ENCODE results near the gene CD99L2.

CD99L2 gene

DNA sequence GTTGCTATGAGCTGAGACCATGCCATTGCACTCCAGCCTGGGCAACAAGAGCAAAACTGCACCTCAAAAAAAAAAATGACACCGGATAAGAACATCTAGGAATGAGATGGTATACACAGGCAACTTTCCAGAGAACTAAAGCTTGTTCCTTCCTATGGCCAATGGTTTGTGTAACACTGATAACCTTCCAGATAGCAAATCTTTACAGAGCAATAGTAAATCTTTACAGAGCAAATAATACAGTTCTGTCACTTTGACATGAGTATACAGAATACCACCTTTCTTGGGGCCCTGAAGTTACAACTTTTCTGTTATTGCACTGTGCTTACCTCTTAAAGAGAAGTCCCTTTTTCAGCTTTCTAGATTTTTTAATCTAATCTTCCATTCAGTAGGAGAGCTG, 91.6 kb downstream of the CD99L2 start:
- DNase-seq, result no peak

DNA sequence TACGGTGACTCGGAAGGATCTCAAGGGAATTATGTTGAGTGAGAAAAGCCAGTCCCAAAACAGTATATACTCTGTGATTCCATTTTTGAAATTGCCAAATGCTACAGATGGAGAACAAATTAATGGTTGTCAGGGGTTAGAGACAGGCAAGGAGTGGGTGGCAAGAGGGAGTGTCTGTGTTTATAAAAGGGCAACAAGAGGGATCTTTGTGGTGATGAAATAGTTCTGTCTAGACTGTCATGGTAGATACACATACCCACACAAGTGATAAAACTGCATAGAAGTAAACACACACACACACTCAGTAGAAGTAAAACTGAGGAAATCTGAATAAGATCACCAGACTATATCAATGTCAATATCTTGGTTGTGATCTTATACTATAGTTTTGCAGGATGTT, 92.7 kb downstream of the CD99L2 start:
- no peak for DNase-seq

DNA sequence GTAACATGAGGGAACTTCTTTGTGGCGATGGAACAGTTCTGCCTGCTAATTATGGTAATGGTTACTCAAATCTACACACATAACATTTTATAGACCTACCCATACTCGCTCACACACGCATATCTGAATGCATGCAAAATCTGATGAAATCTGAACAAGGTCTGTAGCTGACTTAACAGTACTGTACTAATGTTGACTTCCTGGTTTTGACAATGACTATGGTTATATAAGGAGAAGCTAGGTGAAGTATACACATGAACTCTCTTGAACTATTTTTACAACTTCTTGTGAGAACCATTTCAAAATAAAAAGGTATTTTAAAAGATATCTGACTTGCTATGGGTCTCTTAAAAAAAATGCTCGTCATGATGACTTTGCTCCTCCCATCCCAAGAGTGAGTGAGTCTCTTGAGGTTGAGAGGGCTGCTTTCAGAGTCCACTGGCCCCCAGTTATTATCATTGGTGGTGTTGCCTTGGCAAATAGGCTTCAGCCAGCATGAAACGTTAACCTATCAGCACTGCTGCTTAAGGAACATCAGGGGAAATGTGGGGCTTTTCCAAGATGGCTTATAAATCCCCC, 105.4 kb downstream of the CD99L2 start:
- DNase-seq, result no peak

DNA sequence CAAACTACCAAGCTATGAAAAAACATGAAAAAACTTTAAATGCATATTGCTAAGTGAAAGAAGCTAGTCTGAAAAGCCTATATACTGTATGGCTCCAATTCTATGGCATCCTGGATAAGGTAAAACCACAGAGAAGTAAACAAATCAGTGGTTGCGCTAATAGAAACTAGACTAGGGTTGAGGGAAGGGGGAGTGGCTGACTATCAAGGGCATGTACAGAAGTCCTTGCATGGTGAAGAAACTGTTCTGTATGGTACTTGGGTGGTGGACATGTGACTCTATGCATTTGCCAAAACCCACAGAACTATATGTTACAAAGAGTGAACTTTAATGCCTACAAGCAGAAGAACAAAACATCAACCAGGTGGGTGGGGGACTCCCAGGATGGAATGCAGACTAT, 108.4 kb downstream of the CD99L2 start:
- no peak for DNase-seq

DNA sequence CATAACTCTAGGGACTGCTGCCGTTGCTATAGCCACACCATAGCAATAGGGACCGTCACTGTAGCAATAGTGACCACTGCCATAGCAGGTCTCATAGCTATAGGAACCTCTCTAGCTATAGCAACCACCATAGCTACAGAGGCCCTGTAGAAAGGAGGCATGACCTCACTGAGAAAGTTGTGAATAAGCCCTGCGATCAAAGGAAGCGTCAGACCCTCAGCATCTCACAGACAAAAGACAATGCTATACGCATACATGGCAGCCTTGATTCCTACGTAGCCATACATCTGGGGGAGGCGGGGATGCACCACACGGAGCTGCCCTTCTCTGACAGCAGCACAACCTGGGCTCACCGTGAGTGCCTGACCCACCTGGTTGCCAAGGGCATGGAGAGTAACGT, 116.8 kb downstream of the CD99L2 start:
- DNase-seq, result no peak

DNA sequence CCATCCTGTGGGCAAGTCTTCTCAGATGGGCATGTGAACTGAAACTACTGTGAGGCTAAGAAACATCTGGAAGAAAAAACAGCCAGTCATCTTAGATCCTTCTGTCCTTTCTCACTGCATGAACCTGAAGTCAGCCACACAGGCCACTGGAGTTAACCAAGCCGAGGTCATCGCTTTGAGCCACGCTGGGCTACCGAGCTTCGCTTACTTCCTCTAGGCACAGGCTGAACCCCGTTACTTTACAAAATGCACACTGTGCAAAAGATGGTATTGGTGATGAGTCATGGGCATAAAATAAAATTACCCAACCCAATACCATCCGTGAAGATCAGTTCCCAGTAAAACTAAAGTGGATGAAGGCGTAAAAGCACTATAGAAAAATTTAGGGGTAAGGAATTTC, 119.1 kb downstream of the CD99L2 start:
- no peak for DNase-seq

DNA sequence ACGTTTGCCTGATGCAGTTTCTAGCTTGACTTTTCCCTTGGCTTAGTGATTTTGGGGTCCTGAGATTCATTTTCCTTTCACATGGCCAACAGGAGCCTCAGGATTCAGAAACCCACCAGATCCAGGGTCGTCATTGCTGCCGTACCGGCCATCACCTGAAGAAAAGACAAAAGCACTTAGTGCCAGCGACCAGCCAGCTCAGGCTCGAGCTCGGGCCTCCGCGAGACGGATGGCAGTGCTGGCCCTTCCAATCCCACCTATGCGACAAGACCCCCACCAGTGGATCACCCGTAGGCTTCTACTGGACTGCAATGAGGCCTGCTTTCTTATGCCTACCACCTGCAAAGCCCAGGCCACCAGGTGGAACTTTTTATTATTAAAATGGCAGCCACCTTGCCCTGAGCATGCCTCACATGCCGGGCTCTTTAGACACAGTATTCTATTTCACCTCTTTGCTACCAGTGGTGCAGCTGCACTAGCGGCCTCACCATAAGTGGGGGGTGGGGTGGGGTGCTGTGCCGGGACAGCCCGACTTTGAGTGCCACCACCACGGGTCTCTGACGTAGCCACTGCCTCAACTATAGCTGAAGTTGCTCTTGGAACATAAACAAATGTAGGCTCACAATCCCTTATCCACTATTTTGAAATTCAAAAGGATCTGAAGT, 121.0 kb downstream of the CD99L2 start:
- DNase-seq, result no peak

DNA sequence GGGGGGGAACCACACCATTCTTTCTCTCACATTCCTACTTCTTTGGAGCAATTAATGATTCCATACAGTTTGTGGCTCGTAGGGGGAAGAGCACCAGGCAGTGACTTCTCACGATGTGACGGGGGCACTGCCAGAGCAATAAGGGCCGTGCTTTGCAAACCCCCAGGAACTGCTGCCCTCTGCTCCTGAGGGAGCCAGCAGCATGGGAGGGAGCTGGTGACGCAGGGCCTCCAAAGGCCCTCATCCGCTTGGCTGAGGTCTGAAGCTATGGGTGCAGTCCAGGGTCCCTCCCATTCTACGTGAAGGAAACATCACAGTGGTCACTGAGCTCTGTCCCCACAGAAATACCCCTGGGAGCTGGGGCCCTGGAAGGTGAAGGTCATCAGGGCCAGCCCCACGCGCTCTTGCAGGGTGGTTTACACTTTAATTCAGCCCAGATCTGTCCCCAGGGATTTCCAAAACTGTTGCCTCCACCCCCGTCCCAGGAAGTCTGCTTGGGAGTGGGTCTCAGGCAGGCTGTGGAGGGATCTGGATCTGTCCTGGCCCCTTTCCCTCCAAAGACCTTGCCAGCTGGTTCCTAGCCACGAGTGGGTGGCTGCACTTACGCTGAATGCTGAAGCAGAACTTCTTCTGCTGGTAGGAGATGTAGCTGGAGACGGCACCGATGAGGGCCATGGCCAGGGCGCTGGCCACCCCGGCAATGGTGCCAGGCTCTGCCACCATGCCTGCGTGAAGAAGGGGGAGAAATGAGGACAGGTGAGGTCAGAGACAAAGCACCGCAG, 122.7 kb downstream of the CD99L2 start:
- DNase-seq, result no peak

DNA sequence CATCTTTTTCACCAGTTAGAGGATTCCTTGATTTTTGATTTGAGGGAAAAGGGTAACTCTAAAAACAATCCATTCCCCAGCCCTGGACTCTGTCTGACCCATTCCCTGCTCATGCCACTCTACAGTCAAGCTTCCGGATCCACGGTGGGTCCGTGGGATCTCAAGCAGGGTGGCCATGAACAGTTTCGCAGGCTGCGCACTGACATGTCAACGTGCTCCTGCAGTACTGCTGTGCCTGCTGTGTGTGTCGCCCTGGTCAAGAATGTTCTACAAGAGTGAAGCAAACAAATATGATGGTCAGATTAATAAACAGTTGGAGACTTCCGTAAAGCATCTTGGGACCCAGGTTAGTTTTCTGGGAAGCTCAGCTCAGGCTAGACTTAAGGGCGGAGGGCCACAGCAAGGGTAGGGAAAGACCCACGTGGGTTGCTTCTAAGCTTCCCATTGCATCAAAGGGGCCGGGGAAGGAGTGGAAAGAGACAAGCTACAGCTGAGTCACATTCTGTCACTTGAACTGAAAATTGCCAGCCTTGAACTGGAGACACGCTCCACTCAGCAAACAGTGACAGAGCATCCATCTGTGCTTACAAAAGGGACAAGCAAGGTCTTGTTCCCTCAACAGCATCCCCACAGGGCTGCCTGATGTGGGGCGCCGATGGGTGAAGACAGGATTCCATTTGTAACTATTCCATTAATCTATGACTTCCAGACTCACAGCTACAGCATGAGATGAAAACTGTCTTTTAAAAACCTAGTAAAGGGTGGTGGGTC, 123.5 kb downstream of the CD99L2 start:
- peak in 10 of 58 donors; percentile 5 to 37 (median 22) for DNase-seq

DNA sequence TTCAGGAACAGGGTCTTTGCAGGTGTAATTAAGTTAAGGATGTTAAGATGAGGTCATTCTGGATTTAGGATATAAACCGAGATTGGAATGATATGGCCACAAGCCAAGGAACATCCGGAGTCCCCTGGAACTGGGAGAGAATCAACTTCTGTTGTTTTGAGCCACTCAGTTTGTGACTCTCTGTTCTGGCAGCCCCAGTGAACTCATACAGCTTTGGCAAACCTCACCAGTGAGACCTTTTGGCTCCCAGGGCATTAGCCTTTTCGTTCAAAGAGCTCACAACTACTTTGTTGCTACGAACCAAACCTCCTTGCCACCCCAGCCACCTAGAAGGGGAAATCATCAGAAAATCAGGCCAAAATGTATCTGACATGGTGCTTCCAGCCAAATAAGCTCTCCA, 124.8 kb downstream of the CD99L2 start:
- DNase-seq, result no peak

DNA sequence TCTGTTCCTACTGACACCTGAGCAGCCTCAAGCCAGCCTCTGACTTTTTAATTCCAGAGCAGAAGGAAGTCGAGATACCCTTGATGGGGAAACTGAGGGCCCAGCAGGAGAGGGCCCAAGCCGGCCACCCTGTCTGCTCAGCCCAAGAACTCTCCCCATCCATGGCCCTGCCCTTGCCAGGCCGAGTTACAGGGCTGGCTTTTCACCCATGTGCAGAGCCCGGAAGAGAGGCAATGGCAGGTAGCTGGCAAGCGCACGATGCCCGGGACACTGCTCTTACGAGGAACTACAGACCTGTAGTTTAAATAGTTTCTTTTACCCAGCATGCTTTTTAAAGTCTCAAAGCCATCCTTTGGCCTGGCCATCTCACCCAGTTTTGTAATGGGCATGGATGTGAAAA, 125.4 kb downstream of the CD99L2 start:
- DNase-seq, result no peak

DNA sequence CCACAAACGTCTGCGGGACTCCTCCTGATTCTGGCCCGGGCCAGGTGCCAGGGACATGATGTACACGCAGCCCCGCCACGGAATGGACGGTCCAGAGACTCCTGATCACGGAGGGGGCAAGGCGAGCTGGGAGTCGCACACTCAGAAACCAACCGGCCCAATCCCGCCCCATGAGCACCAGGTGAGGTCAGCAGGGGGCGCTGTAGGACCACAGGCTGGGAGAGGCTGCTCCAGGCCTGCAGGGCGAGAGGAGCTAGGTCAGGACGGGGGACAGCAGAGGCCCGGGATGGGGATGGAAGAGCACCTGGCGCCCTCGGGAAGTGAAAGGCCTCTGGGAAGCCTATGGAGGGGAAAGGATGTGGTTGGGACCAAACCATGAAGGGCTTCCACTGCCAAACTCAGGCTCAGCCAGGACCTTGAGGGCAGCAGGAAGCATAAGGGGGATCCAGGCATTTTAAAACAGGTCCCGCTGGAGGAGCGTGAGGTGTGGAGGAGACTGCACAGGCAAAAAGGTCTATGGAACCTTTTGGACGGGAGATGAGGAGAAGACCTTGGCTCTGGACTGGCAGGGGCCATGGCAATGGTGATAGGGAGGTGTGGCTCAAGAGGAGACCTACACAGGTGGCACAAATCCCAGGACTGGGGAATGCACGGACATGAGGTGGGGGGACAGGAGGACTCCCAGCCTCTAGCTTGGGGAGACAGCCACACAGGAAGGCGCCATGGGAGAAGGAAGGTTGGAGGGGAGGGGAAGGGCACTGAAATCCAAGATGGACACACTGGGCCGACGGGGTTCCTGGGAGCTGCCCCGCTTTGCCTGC, 126.1 kb downstream of the CD99L2 start:
- peak in 54 of 58 donors; percentile 1 to 80 (median 44) for DNase-seq

DNA sequence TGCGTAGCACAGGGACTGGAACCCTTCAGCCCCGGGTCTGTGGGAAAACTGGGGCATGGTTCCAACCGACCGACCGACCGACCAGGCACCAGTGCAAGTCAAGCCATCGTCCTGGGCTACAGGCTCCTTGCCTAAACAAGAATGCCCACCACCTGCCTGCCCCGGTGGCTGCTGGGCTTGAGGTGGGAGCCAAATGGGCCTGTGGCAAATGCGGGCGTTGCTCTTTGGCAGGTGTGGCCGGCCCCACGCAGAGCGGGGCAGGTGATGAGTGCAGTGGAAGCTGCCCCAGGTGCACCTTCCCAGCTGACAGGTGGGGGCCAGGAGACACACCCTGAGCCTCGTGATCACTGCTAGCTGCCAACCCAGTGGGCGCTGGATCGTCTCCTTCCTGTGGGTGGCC, 127.4 kb downstream of the CD99L2 start:
- DNase-seq, result no peak

DNA sequence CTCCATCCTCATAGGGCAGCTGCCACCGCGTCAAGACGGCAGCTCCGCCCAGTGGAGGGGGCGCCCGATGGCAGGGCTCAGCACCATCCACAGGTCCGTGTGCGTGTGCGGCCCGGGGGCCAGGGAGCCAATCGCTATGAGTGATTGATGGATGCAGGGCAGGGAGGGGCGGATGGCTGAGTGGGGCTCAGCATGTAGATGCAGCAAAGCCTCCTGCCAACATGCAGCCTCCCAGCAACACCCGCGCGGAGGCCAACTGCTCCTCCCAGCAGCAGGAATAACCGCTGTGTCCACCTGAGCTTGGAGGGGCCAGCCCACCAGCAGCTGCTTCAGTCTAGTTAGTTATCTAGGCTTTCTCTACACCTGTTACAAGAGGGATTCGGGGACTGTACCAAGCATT, 127.8 kb downstream of the CD99L2 start:
- no peak for DNase-seq

DNA sequence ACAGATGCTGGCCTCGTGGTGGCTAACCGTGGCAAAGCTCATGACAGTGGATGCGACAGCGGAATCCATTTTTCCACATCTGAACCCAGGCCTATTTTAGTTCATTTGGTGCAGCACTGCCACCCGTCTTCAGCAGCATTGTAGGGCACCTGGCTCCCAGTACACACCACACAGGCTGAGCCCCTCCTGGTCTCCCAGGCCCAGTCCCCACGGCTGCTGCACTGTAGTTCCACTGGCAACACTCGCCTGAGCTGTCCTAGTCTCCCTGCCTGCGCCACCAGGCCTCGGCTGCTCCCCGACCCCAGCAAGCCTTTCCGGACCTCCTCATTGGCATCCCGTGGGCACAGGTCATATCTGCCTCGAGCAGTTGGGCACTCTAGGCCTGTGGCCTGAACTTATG, 129.1 kb downstream of the CD99L2 start:
- DNase-seq, result no peak

DNA sequence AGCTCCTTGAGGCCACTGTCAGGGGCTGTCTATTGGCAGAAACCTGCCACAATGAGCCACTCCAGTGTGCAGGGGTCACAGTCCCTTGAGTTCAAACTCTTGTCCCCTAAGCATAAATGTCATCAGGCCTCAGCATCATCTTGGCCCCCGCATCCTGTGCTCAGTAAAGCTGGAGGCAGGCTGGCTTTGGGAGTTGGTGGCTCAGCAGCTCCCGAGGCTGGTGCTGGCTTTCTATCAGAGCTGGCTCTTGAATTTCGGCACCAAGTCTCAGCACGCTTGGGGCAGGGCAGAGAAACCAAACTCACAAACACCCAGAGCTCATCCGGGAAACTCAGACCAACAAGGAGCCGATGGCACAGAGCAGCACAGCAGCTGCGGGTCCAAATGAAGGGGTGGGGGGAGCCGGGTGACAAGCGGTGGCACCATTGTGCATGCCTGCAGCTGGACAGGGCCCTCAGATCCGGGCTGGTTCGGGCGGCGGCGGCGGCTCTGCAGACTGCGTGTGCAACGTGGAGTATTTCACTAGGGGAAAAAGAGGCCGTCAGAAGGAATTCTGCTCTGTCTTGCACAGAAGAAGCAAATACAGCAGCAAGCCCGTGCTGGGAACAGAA, 129.8 kb downstream of the CD99L2 start:
- peak in 30 of 58 donors; percentile 1 to 68 (median 24) for DNase-seq

DNA sequence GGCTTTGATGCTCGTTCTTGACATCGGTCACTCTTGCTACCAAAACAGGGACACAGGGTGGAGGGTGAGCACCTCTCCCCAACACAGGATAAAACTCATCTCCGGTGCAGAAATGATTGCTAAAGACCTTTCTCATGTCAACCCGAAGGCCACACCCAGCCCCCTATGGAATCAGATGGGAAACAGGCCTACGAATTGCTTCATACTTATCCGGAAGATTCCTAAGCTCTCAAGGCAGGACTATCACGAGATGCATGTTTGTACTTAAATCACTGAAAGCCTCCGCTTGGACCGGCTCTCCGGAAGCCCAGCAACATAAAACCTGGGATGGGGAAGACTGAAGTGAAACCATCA, 130.4 kb downstream of the CD99L2 start:
- no peak for DNase-seq

DNA sequence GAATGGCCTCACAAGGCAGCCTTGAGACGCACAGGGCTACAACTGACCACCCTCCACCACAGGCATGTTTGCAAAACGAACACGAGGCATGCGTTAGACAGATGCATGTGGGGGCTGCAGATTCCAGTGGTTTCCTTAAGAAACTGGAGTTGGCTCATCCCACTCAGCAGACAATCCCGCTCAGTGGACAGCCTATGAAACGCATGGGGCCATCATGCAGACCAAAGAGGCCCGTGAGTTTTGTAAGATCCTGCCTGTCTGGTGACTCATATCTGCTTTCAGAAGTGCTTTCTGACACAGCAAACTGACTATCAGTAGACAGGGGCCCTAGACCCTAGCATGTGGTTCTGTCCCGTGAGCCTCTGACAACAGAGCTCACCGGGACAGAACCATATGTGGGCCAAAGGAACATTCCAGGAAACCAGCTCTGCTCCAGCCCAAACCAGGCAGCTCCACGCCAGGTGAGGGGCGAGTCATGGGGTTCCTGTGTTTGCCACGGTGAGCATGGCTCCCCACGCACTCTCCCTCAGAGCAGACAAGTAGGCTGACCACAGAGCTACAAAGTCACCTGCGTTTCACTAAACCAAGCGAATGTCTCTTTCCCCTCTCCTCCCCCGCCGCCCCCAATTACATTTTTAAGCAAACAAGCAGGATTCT, 130.9 kb downstream of the CD99L2 start:
- DNase-seq, result no peak

DNA sequence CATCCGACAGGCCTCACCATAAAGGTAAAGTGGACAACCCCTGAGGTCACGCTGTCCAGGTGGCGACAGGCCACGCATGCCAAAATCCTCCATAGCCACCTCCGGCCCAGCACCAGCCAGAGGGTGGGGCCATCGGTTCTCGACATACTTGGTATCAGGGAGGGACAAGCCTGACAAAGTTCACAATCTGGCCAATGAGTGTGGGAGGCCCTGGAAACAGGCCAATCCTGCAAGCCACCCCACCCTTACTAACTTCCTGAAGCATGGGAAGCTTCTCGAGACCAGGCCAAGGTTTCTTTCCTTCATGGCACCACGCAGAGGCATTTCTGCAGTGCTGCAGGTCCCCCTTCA, 131.4 kb downstream of the CD99L2 start:
- DNase-seq, result no peak

DNA sequence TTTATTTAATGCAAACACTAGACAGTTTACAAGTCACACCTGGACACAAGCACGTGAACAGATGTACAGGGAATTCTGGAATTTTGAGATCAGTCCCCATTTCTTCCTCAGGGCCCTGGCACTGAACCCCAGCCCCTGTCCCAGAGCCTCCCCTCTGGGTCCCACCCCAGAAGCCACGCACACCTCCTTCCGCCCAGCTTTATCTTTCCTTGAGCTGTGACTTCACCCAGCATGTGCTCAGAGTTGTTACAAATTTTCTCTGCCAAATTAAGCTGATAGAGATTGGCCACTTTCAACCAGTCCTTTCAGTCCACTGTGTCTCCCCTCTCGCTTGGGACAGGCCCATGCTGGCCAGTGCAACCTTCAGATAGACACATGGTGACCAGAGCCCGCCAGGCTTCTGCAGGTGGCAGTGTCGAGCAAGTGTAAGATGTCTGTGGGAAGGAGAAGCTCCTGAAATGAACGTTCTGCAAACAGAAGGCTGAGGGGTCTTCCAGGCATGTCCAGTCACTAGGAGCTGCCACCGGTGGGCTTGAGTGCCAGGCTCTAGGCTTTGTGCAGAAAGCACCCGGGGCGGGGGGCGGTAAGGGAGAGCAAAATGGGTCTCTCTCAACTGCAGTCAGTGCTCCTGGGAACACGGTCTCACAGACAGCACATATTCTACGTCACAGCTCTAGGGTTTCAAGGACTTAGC, 132.0 kb downstream of the CD99L2 start:
- peak in 1 of 58 donors; percentile 5 for DNase-seq
